A673 (cell line): ENCODE results near the gene MYLK. TPM values are rescaled to one million over a fixed set of nuclear protein-coding genes. Genes with fewer than 3 reads are reported as not detected.
A peak's percentile ranks its signal among the peaks of the same experiment; 100 is the strongest.

Experiments used
- BruUV-seq: library from RNA; stranded (reverse); fragments of 400-500 nt; replicated peaks from 2 replicates; lab custom pipeline; 2021; lab: Mats Ljungman, UMichigan
- CTCF ChIA-PET: fragments of 300-600 bp; sonication (Branson Sonifier 250); formaldehyde crosslinking; loops from one replicate; lab custom pipeline; 2022; ENCODE audit warnings: antibody characterized with exemption; lab: Charles Lee
- POLR2A ChIA-PET: fragments of 300-600 bp; sonication (Branson Sonifier 250); formaldehyde crosslinking; loops from one replicate; lab custom pipeline; 2022; ENCODE audit warnings: antibody characterized with exemption; ENCODE audit not compliant: low non-redundant PET; lab: Charles Lee
- DNase-seq: peaks from one replicate; pipeline ENCODE4 v3.0.0-alpha.2; 2015; ENCODE audit warnings: low spot score
- H3K27ac ChIP-seq: fragments of 200-600 bp; sonication (generic); 2 replicates; pipeline ENCODE4 v1.5.1; 2016; ENCODE audit warnings: mixed run types, low read depth, mild to moderate bottlenecking, mixed read lengths, antibody characterized with exemption, low read length; ENCODE audit not compliant: poor library complexity, severe bottlenecking
- H3K27me3 ChIP-seq: fragments of 200-600 bp; sonication (generic); replicated peaks from 2 replicates; pipeline ENCODE4 v1.6.1; 2017; ENCODE audit warnings: mixed run types, low read depth, mild to moderate bottlenecking, mixed read lengths, antibody characterized with exemption, low read length; ENCODE audit not compliant: insufficient read depth, poor library complexity
- H3K36me3 ChIP-seq: fragments of 200-600 bp; sonication (generic); 2 replicates; pipeline ENCODE4 v1.6.1; 2016; ENCODE audit warnings: mixed run types, mild to moderate bottlenecking, mixed read lengths, antibody characterized with exemption, low read length; ENCODE audit not compliant: insufficient read depth, poor library complexity, severe bottlenecking
- H3K4me1 ChIP-seq: fragments of 200-600 bp; sonication (generic); 2 replicates; pipeline ENCODE4 v1.6.1; 2017; ENCODE audit warnings: mixed run types, mild to moderate bottlenecking, mixed read lengths, antibody characterized with exemption, low read length; ENCODE audit not compliant: insufficient read depth, poor library complexity, severe bottlenecking
- H3K4me3 ChIP-seq: fragments of 200-600 bp; sonication (generic); 2 replicates; pipeline ENCODE4 v1.5.1; 2016; ENCODE audit warnings: low read depth, mixed run types, mild to moderate bottlenecking, mixed read lengths, low read length; ENCODE audit not compliant: poor library complexity, severe bottlenecking
- H3K9me3 ChIP-seq: fragments of 200-600 bp; sonication (generic); 2 replicates; pipeline ENCODE4 v1.6.1; 2016; ENCODE audit warnings: mixed run types, low read depth, mild to moderate bottlenecking, mixed read lengths, antibody characterized with exemption, low read length; ENCODE audit not compliant: poor library complexity, severe bottlenecking
- EZH2 ChIP-seq: fragments of 200-600 bp; sonication (generic); IDR thresholded peaks from 2 replicates; pipeline ENCODE4 v1.6.1; 2017; ENCODE audit warnings: borderline replicate concordance, low read depth, mild to moderate bottlenecking, mixed read lengths, antibody characterized with exemption, low read length; ENCODE audit not compliant: poor library complexity, severe bottlenecking
- intact Hi-C: fragments of 100-400 bp; cut with micrococcal nuclease; formaldehyde crosslinking; loops from one replicate; pipeline ENCODE4 v1.10.0; 2022; ENCODE audit not compliant: unreplicated experiment
- total RNA-seq: library from RNA; stranded (reverse); gene quantifications from 2 replicates; pipeline ENCODE4 v1.2.3, GENCODE V29; 2021
- TF ChIP-seq, protein P1 (sequence below): fragments of 300-800, 200-600 bp; sonication (generic); conservative IDR thresholded peaks from 2 replicates; pipeline ENCODE4 v1.5.1; 2017; ENCODE audit warnings: low read depth, mild to moderate bottlenecking, antibody characterized with exemption, low read length, moderate library complexity, mixed read lengths

MYLK gene
- total RNA-seq, 1 experiment from 2014 or later, result 3.9 TPM

DNA sequence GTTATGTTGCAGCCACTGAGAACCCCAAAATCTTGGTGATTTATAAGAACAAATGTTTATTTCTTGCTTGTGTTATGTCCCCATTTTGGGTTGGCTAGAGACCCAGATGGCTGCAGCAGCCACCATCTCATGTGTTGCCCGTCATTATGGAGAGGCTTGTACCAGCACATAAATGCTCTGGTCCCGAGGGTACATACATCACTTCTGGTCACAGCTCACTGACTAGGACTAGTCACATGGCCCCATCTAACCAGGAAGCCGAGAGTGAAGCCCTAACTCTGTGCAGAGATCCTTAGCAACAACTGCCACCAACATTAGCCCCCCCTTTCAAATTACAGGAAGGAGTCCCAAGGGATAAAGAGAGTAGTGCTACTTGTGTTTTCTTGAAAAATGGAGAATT, 273.8 kb downstream of the MYLK start:
- H3K36me3 ChIP-seq, result no peaks in the 10 kb centered on the region
- no peak overlapping the region for H3K4me3 ChIP-seq
- no peaks in the 10 kb centered on the region for H3K27me3 ChIP-seq
- POLR2A ChIA-PET, result no interaction called here
- H3K4me1 ChIP-seq, result peaks cover 3% of the 10 kb centered on the region
- no TSS peak for BruUV-seq
- no peaks in the 10 kb centered on the region for H3K9me3 ChIP-seq
- no peak for TF ChIP-seq EZH2
- TF ChIP-seq, protein P1, sequence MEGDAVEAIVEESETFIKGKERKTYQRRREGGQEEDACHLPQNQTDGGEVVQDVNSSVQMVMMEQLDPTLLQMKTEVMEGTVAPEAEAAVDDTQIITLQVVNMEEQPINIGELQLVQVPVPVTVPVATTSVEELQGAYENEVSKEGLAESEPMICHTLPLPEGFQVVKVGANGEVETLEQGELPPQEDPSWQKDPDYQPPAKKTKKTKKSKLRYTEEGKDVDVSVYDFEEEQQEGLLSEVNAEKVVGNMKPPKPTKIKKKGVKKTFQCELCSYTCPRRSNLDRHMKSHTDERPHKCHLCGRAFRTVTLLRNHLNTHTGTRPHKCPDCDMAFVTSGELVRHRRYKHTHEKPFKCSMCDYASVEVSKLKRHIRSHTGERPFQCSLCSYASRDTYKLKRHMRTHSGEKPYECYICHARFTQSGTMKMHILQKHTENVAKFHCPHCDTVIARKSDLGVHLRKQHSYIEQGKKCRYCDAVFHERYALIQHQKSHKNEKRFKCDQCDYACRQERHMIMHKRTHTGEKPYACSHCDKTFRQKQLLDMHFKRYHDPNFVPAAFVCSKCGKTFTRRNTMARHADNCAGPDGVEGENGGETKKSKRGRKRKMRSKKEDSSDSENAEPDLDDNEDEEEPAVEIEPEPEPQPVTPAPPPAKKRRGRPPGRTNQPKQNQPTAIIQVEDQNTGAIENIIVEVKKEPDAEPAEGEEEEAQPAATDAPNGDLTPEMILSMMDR, result no peak
- H3K27ac ChIP-seq, result no peak overlapping the region
- intact Hi-C loops, result no loop called here
- DNase-seq, result peak; percentile 49
- CTCF ChIA-PET, result no interaction called here

DNA sequence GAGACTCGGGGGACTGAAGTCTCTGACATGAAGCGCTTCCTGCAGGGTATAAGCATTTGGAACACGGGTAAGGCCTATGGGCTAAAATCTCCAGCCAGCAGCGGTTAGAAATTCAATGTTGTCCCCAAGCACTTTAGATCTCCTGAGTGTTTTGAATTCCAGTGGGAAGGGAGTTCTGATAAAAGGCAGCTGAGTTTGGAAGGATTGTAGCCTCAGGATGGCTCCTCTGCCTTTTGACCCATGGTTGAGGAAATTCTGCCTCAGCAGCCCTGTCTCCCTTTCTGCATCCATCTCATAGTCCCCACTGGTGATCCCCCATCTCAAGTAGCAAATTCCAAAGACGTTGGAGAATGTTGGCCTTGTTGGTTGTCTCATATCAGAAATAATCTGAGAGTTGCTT, 275.1 kb downstream of the MYLK start:
- TF ChIP-seq, protein P1, result no peak
- TF ChIP-seq EZH2, result no peak
- no peak for DNase-seq
- ChIA-PET POLR2A (no interaction called here), CTCF (no interaction called here)
- BruUV-seq, result no TSS peak
- Histone ChIP-seq H3K4me3 (no peak overlapping the region), H3K4me1 (peaks cover 3% of the 10 kb centered on the region), H3K27ac (no peak overlapping the region), H3K27me3 (no peaks in the 10 kb centered on the region), H3K36me3 (no peaks in the 10 kb centered on the region), H3K9me3 (no peaks in the 10 kb centered on the region)
- intact Hi-C loops, result no loop called here

GRCh38 chr3:123608263-123608937, 275.7 kb downstream of the MYLK start:
- peaks cover 3% of the 10 kb centered on the region for H3K4me1 ChIP-seq
- ChIA-PET CTCF (no interaction called here), POLR2A (no interaction called here)
- intact Hi-C loops, result no loop called here
- no peak overlapping the region for H3K4me3 ChIP-seq
- no peaks in the 10 kb centered on the region for H3K9me3 ChIP-seq
- no peak for TF ChIP-seq EZH2
- TF ChIP-seq, protein P1, result no peak
- no peak for DNase-seq
- no TSS peak for BruUV-seq
- no peak overlapping the region for H3K27ac ChIP-seq
- no peaks in the 10 kb centered on the region for H3K36me3 ChIP-seq
- no peaks in the 10 kb centered on the region for H3K27me3 ChIP-seq
